Adipose tissue (tissue), 3 donors: ENCODE measurements around the gene WFDC13. TPM values are rescaled to one million over a fixed set of nuclear protein-coding genes. Genes with fewer than 3 reads are reported as not detected.
"Not testable (repeated sequence)": the region's sequence is repeated elsewhere in the genome, so short reads cannot be mapped to it uniquely, and the experiment has no call there.

Source experiments
- H3K27ac ChIP-seq: one replicate; pipeline ENCODE4 v1.5.1; 2013; ENCODE audit warnings: low read depth, low read length
- WGBS, 3 donors: extraction: QIAGEN DNeasy Blood & Tissue Kit; methylation state at CpG; one replicate each; pipeline ENCODE4 v1.1.7; 2013; 5-methylcytosine and 5-hydroxymethylcytosine counted together
- polyA plus RNA-seq, 3 donors: library from polyadenylated mRNA; stranded (reverse); fragments of 200-250 nt; gene quantifications; one replicate each; pipeline ENCODE4 v1.2.3, GENCODE V29; 2013
- donor health status: healthy with polysubstance abuse.
- donor health status: Bipolar disorder and iron deficiency.
- donor health status: healthy.

Gene WFDC13
- not detected for polyA plus RNA-seq

GRCh38 chr20:45701873-45702272, at the start of gene WFDC13:
Gene WFDC13, plus strand, starts transcription at chr20:45702038. Its CDS starts 86 bp downstream, at chr20:45702124.
- 74 to 76% (median 75%) methylated on average over 4 of the region's 4 CpGs for WGBS, 3 donors
- H3K27ac ChIP-seq: no peak within 1 kb of the TSS

GRCh38 chr20:45657038-45657437, 44.8 kb upstream of the WFDC13 start:
- not testable (repeated sequence) for H3K27ac ChIP-seq
- WGBS, 3 donors: 76 to 83% (median 82%) methylated on average over 1 to 3 of the region's 3 CpGs

GRCh38 chr20:45670139-45670538, 31.7 kb upstream of the WFDC13 start, which contains the start of gene WFDC11:
Gene WFDC11, minus strand, starts transcription at chr20:45670239. Its CDS starts 19,639 bp downstream, at chr20:45650600.
- 79 to 88% (median 81%) methylated on average over 1 of the region's 1 CpG for WGBS, 3 donors
- no peak within 1 kb of the TSS for H3K27ac ChIP-seq

- H3K27ac ChIP-seq: no peak overlapping the region
These were observed 29.1 kb upstream of the WFDC13 start for GRCh38 chr20:45672765-45673164.

GRCh38 chr20:45679650-45680049, 22.2 kb upstream of the WFDC13 start:
- no peak overlapping the region for H3K27ac ChIP-seq

GRCh38 chr20:45685896-45686295, 15.9 kb upstream of the WFDC13 start:
- WGBS, 3 donors: 55 to 65% (median 62%) methylated on average over 3 of the region's 3 CpGs
- no peak overlapping the region for H3K27ac ChIP-seq

- not testable (repeated sequence) for H3K27ac ChIP-seq
- WGBS, 3 donors: 74 to 95% (median 87%) methylated on average over 11 to 12 of the region's 12 CpGs
These were observed 8.5 kb upstream of the WFDC13 start for GRCh38 chr20:45693346-45693745.

- WGBS, 3 donors: 82 to 88% (median 86%) methylated on average over 2 of the region's 2 CpGs
- H3K27ac ChIP-seq: no peak overlapping the region
These were observed 6.3 kb upstream of the WFDC13 start for GRCh38 chr20:45695496-45695895.

GRCh38 chr20:45701104-45701503, 734 bp upstream of the WFDC13 start:
- WGBS, 3 donors: 59 to 77% (median 72%) methylated on average over 4 of the region's 4 CpGs

GRCh38 chr20:45704969-45705637, 3.3 kb downstream of the WFDC13 start, which contains the start of gene WFDC10B:
Gene WFDC10B, minus strand, starts transcription at chr20:45705019. Its CDS starts 19,027 bp downstream, at chr20:45685992.
- 74 to 94% (median 81%) methylated on average over 1 of the region's 1 CpG for WGBS, 3 donors
- H3K27ac ChIP-seq: no peak within 1 kb of the TSS

More at GRCh38 chr20:45701104-45701503, 734 bp upstream of the WFDC13 start:
- no peak overlapping the region for H3K27ac ChIP-seq

GRCh38 chr20:45716141-45716688, 14.4 kb downstream of the WFDC13 start:
- H3K27ac ChIP-seq: not testable (repeated sequence)

- H3K27ac ChIP-seq: no peak within 1 kb of the TSS
- WGBS, 3 donors: 57 to 89% (median 72%) methylated on average over 1 of the region's 1 CpG
These were observed 20.2 kb downstream of the WFDC13 start, which contains the start of gene SPINT4 for GRCh38 chr20:45722047-45722446. Gene SPINT4, plus strand, starts transcription at chr20:45722347. Its CDS starts 21 bp downstream, at chr20:45722368.

GRCh38 chr20:45725134-45725533, 23.3 kb downstream of the WFDC13 start:
- no peak overlapping the region for H3K27ac ChIP-seq

GRCh38 chr20:45727044-45727443, 25.2 kb downstream of the WFDC13 start:
- no peak overlapping the region for H3K27ac ChIP-seq
- 40 to 49% (median 42%) methylated on average over 2 of the region's 2 CpGs for WGBS, 3 donors

GRCh38 chr20:45732199-45732598, 30.4 kb downstream of the WFDC13 start:
- H3K27ac ChIP-seq: no peak overlapping the region

GRCh38 chr20:45735552-45735951, 33.7 kb downstream of the WFDC13 start:
- 81 to 89% (median 86%) methylated on average over 8 of the region's 8 CpGs for WGBS, 3 donors
- no peak overlapping the region for H3K27ac ChIP-seq

GRCh38 chr20:45735988-45736387, 34.1 kb downstream of the WFDC13 start:
- no peak overlapping the region for H3K27ac ChIP-seq
- 87 to 98% (median 93%) methylated on average over 19 to 23 of the region's 23 CpGs for WGBS, 3 donors

GRCh38 chr20:45742596-45742995, 40.8 kb downstream of the WFDC13 start:
- 81 to 88% (median 87%) methylated on average over 4 of the region's 4 CpGs for WGBS, 3 donors

GRCh38 chr20:45745015-45745414, 43.2 kb downstream of the WFDC13 start:
- no peak overlapping the region for H3K27ac ChIP-seq

More at GRCh38 chr20:45742596-45742995, 40.8 kb downstream of the WFDC13 start:
- no peak overlapping the region for H3K27ac ChIP-seq

GRCh38 chr20:45751721-45752120, 49.9 kb downstream of the WFDC13 start:
- 79 to 93% (median 92%) methylated on average over 1 of the region's 1 CpG for WGBS, 3 donors
- no peak overlapping the region for H3K27ac ChIP-seq
